ENCODE data around the gene MLANA. TPM values are rescaled to one million over a fixed set of nuclear protein-coding genes. Genes with fewer than 3 reads are reported as not detected.
A peak's percentile ranks its signal among the peaks of the same experiment; 100 is the strongest.

MLANA gene
- total and polyA plus RNA-seq, 5 experiments from 2014 or later, result 0.06 TPM; not detected in 3

DNA sequence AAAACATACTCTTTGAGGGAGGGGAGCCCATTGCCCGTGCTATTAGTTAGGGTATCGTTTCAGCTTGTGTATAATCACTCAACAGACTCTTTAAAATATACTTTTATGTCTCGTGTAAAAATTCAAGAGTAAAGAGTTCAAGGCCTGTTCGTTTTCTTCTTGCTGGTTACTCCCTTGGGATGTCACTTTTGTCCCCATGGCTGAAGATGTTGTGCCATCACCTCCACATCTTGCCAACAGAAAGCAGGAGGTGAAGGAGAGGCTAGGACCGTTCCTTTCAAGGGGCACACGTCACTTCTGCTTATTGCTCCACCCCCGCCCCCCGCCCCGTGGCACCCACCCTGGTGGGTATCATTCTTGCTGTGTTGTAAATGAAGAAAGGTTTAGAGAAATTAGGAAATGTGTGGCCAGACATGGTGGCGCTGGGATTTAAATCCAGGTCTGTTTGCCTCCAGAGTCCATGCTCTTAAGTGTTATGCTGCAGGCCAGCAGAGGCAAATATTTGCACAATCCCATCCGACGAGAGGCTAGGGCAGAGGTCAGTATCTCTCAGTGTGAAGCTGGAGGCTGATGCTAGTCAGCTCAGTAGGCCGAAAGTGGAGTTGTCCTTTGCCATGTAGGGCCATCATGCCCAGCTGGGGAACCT lies 3.0 kb downstream of the MLANA start:
- Mint-ChIP-seq H3K36me3 (peaks cover 0 to 13% (median 8%) of the 10 kb centered on the region in 3 donors), H3K27ac (peak overlapping the region in 1 of 10 donors; percentile 31), H3K4me1 (peaks cover 0 to 3% (median 0%) of the 10 kb centered on the region in 4 donors), H3K4me3 (no peak overlapping the region), H3K27me3 (no peaks in the 10 kb centered on the region), H3K9me3 (no peaks in the 10 kb centered on the region)
- POLR2A ChIA-PET, result no interaction called here
- ATAC-seq, result no peak
- DNase-seq, result no peak

DNA sequence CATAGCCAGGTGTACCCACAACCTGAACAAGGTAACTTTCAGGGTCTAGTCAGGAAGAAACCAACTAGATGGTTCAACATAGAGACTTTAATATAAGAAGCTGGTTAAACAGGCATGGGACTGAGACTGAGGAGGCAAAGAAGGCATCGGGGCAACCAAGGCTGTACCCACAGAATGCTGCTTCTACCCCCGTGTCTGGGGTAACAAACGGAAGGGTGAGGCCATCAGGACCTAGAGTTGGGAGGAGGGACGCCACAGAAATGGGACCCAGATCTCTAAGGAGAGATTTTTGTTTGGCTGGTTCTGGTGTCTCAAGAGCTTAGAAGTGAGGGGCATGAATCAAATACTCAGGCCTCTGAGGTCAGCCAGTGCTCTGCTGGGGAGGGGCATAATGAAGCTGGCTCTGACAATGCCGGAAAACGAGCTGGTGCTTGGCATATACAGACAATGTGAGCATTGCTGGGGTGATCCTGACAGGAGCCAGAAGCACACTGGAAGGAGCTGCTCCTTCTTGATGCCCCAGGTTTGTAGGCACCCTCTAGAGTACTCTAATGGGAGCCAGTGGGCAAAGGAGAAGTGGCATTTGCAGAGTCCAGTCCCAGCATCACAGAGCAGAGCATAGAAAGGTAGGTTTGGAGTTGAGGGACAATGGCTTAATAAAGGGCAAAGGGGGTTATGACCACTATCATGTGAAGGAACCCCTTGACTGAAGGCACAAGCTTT lies 3.7 kb downstream of the MLANA start:
- no peak overlapping the region for H3K4me3 Mint-ChIP-seq
- ATAC-seq (no peak), DNase-seq (no peak)
- POLR2A ChIA-PET, result no interaction called here
- peaks cover 0 to 3% (median 0%) of the 10 kb centered on the region in 4 donors for H3K4me1 Mint-ChIP-seq
- no peaks in the 10 kb centered on the region for H3K9me3 Mint-ChIP-seq
- H3K27me3 Mint-ChIP-seq, result no peaks in the 10 kb centered on the region
- H3K27ac Mint-ChIP-seq, result peak overlapping the region in 2 of 10 donors; percentile 53 to 63
- peaks cover 0 to 16% (median 10%) of the 10 kb centered on the region in 3 donors for H3K36me3 Mint-ChIP-seq

DNA sequence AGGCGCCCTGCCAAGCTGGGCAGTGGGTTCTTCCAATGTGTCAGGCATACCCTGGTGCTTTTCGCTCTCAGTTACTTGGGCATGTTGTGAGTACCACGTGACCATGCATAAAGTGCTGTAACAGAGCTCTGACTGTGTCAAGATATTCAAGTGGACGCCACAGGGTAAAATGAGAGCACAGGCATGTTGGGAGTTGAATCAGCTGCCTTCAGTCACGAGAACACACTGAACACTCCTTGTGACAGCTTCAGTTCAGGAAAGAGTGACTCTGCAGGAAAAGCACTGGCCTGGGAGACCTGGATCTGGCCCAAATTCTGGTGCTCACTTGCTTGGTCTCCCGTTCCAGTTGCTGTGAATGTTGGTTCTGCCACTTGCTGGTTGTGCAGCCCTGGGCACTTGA lies 5.1 kb downstream of the MLANA start:
- POLR2A ChIA-PET, result no interaction called here
- H3K9me3 Mint-ChIP-seq, result no peaks in the 10 kb centered on the region

DNA sequence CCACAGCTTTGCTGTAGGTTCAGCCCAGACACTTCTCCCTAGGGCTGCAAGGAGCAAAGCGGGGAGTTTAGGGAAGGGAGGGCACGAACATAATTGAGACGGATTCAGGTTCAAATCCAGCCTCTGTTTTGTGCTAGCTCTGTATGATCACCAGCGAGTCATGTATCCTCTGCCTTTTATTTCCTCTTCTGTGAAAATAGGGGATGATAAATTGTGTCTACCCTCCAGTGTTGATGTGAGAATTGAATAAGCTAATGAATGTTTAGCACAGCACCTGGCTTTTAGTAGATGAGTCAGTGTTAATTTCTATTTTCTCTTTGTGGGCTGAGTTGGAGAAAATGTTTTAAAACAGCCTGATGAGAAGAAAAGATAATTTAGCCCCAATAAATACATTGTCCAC lies 6.2 kb downstream of the MLANA start:
- Mint-ChIP-seq H3K4me1 (no peaks in the 10 kb centered on the region), H3K36me3 (peaks cover 0 to 16% (median 10%) of the 10 kb centered on the region in 3 donors), H3K27ac (peak overlapping the region in 2 of 10 donors; percentile 27 to 34), H3K9me3 (no peaks in the 10 kb centered on the region), H3K4me3 (no peak overlapping the region), H3K27me3 (no peaks in the 10 kb centered on the region)
- ATAC-seq (no peak), DNase-seq (no peak)
- POLR2A ChIA-PET, result no interaction called here

More for the DNA sequence above, 5.1 kb downstream of the MLANA start:
- Mint-ChIP-seq H3K27me3 (no peaks in the 10 kb centered on the region), H3K36me3 (peaks cover 0 to 16% (median 10%) of the 10 kb centered on the region in 3 donors), H3K4me1 (peaks cover 0 to 3% (median 0%) of the 10 kb centered on the region in 4 donors), H3K4me3 (no peak overlapping the region), H3K27ac (no peak overlapping the region)
- no peak for DNase-seq
- ATAC-seq, result no peak

DNA sequence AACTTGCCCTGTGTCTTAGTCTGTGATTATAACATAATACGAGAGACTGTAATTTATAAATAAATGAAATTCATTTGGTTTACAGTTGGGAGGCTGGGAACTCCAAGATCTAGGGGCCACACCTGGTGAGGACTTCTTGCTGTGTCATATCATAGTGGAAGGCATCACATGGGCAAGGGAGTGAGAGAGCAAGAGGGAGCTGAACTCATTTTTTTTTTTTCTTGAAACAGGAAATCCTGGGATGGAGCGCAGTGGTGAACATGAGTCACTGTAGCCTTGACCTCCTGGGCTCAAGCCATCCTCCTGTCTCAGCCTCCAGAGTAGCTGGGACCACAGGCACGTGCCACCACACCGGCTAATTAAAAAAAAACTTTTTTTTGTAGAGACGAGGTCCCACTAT lies 7.2 kb downstream of the MLANA start:
- ATAC-seq (no peak), DNase-seq (no peak)
- POLR2A ChIA-PET, result interaction anchor here (0.6 kb wide), 1 partner anchor 14 kb away, joined by 3 read pairs; no protein-coding TSS in a partner anchor
- Mint-ChIP-seq H3K4me1 (no peaks in the 10 kb centered on the region), H3K27ac (no peak overlapping the region), H3K4me3 (no peak overlapping the region), H3K36me3 (peaks cover 0 to 19% (median 10%) of the 10 kb centered on the region in 3 donors), H3K27me3 (no peaks in the 10 kb centered on the region), H3K9me3 (no peaks in the 10 kb centered on the region)

DNA sequence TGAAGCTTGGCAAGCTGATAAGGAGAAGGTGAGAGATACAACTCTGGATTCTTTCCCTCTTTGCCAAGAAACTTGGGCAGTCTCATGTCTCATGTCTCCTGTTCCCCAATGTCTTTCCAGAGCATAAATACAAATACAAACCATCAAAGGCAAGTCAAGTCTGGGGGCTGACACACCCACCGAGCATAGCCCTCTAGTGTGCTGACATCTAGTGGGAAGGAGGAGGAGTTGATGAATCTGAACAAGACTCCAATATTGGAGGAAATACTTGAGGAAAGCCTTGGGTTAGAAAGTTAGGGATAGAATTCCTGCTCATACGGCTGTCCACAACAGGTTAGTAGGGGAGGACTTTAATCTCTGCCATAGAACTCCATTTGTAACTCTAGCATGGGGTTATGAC lies 8.6 kb downstream of the MLANA start:
- POLR2A ChIA-PET, result no interaction called here
- Mint-ChIP-seq H3K4me1 (no peaks in the 10 kb centered on the region), H3K27me3 (no peaks in the 10 kb centered on the region), H3K9me3 (no peaks in the 10 kb centered on the region), H3K4me3 (no peak overlapping the region), H3K36me3 (peaks cover 0 to 32% (median 13%) of the 10 kb centered on the region in 3 donors), H3K27ac (peak overlapping the region in 1 of 10 donors; percentile 16)
- no peak for ATAC-seq
- peak in 1 of 10 donors; percentile 11 for DNase-seq

DNA sequence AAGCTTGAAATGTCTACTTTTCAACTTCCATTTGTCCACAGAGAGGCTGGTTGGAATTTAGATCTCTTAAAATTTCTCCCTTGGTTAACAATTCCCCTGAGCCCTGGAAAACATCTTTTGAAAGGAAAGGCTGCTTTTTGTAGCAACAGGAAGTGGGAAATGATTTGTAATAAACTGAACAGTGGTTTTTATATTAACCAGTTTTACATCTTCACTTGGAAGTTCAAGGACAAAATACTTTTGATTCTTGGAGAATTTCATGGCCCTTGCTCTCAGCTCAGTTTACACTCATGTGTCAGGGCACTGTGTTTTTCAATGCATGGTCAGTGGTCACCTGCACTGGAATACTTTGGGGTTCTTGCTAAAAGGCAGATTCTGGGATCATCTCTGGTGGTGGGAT lies 9.9 kb downstream of the MLANA start:
- POLR2A ChIA-PET, result no interaction called here
- Mint-ChIP-seq H3K36me3 (peaks cover 0 to 44% (median 20%) of the 10 kb centered on the region in 3 donors), H3K9me3 (no peaks in the 10 kb centered on the region), H3K27me3 (no peaks in the 10 kb centered on the region), H3K4me3 (no peak overlapping the region), H3K27ac (peak overlapping the region in 4 of 10 donors; percentile 3 to 57 (median 26)), H3K4me1 (no peaks in the 10 kb centered on the region)
- ATAC-seq (no peak), DNase-seq (no peak)

DNA sequence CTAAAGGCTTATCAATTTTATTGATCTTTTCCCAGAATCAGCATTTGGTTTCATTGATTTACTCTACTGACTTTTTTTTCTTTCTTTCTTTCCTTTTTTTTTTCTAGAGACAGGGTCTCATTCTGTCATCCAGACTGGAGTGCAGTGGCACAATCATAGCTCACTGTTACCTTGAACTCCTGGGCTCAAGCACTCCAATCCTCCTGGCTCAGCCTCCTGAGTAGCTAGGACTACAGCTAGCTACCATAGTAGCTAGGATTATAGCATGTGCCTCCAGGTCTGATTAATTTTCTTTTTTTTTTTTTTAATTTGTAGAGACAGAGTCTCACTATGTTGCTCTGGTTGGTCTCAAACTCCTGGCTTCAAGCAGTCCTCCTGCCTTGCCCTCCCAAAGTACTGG lies 11.7 kb downstream of the MLANA start:
- no peak overlapping the region for H3K4me3 Mint-ChIP-seq
- H3K27me3 Mint-ChIP-seq, result no peaks in the 10 kb centered on the region
- POLR2A ChIA-PET, result no interaction called here
- H3K4me1 Mint-ChIP-seq, result no peaks in the 10 kb centered on the region
- H3K9me3 Mint-ChIP-seq, result no peaks in the 10 kb centered on the region
- ATAC-seq (no peak), DNase-seq (no peak)
- H3K36me3 Mint-ChIP-seq, result peaks cover 0 to 49% (median 23%) of the 10 kb centered on the region in 3 donors
- peak overlapping the region in 4 of 10 donors; percentile 19 to 32 (median 28) for H3K27ac Mint-ChIP-seq

DNA sequence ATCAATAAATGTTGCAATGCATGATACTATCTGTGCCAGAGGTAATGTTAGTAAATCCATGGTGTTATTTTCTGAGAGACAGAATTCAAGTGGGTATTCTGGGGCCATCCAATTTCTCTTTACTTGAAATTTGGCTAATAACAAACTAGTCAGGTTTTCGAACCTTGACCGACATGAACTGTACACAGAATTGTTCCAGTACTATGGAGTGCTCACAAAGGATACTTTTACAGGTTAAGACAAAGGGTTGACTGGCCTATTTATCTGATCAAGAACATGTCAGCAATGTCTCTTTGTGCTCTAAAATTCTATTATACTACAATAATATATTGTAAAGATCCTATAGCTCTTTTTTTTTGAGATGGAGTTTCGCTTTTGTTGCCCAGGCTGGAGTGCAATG lies 18.2 kb downstream of the MLANA start:
- H3K27ac Mint-ChIP-seq, result no peak overlapping the region
- H3K36me3 Mint-ChIP-seq, result peaks cover 0 to 51% (median 26%) of the 10 kb centered on the region in 3 donors
- ATAC-seq (no peak), DNase-seq (no peak)
- POLR2A ChIA-PET, result no interaction called here
- no peaks in the 10 kb centered on the region for H3K9me3 Mint-ChIP-seq
- H3K4me1 Mint-ChIP-seq, result no peaks in the 10 kb centered on the region
- no peak overlapping the region for H3K4me3 Mint-ChIP-seq
- H3K27me3 Mint-ChIP-seq, result no peaks in the 10 kb centered on the region

DNA sequence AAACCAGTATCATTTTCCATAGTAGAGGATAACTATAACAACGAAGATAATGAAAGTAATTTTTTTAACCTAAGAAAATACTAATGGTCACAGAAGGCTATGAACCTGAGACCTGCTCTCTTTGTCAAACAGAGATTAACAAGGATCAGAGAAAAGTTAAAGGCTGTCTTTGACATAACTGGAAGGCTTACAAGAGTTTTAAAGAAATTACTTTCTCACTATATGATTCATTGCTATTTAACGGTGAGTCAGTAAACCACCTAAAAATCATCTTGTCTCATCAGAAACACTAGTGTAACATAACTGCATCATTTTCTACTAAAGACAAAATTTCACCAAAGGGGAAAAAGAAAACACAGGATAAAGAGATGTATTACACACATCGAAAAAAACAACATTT lies 19.3 kb downstream of the MLANA start:
- H3K4me3 Mint-ChIP-seq, result no peak overlapping the region
- POLR2A ChIA-PET, result no interaction called here
- ATAC-seq, result no peak
- no peaks in the 10 kb centered on the region for H3K4me1 Mint-ChIP-seq
- no peaks in the 10 kb centered on the region for H3K27me3 Mint-ChIP-seq
- no peaks in the 10 kb centered on the region for H3K9me3 Mint-ChIP-seq
- H3K36me3 Mint-ChIP-seq, result peaks cover 0 to 41% (median 20%) of the 10 kb centered on the region in 3 donors
- H3K27ac Mint-ChIP-seq, result no peak overlapping the region
- no peak for DNase-seq

DNA sequence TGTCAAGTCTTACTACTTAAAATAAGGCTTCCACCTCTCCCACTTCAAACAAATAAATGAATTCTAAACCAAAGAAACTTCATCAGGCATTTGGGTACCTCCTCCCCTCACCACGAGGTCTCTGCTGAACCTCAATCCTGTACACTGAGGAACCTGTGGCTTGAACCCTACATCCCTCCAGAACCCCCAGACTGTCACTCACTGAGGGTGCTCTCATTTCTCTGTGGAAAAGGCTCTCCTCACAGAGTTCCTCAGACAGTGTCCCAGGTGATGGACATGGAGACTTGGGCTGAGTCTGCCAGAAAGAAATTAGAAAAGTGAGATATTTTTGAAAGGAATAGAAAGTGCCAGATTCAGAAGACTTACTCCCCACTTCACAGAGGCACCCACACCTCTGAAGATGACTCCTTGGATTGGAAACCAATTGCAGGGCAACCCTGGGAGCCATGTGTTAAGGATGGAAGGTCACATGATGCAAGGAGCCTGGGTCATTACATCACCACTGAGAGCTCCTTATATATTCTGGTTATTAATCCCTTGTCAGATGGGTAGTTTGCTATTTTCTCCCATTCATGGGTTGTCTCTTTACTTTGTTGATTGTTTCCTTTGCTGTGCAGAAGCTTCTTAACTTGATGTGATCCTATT lies 19.8 kb downstream of the MLANA start:
- Mint-ChIP-seq H3K36me3 (peaks cover 0 to 36% (median 17%) of the 10 kb centered on the region in 3 donors), H3K4me3 (no peak overlapping the region), H3K27ac (peak overlapping the region in 1 of 10 donors; percentile 20), H3K27me3 (no peaks in the 10 kb centered on the region), H3K4me1 (peaks cover 0 to 1% (median 0%) of the 10 kb centered on the region in 4 donors), H3K9me3 (no peaks in the 10 kb centered on the region)
- ATAC-seq, result no peak
- POLR2A ChIA-PET, result no interaction called here
- no peak for DNase-seq

DNA sequence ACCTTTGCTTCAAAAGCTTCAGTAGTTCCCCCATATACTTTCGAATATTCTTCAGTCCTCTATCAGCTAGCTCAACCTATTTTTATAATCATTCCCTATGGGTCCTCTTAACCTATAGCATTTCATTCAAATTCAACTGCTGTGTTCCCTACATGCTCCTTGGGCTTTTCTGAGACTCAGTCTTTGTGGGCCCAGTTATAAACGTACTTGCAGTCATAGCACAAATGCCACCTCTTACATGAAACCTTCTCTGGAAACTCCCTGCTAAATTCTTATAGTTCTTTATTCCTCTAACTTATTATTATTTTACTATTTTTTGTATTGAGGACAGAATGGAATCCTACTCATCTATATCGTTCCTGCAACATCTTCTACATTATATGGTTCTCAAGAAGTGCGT lies 24.7 kb downstream of the MLANA start:
- Mint-ChIP-seq H3K9me3 (no peaks in the 10 kb centered on the region), H3K36me3 (peaks cover 0 to 19% (median 17%) of the 10 kb centered on the region in 3 donors), H3K27me3 (no peaks in the 10 kb centered on the region), H3K4me3 (no peak overlapping the region), H3K4me1 (peaks cover 0 to 7% (median 0%) of the 10 kb centered on the region in 4 donors), H3K27ac (no peak overlapping the region)
- POLR2A ChIA-PET, result interaction anchor here (0.7 kb wide), 1 partner anchor 1093 kb away, joined by 3 read pairs; no protein-coding TSS in a partner anchor
- DNase-seq, result no peak
- no peak for ATAC-seq

DNA sequence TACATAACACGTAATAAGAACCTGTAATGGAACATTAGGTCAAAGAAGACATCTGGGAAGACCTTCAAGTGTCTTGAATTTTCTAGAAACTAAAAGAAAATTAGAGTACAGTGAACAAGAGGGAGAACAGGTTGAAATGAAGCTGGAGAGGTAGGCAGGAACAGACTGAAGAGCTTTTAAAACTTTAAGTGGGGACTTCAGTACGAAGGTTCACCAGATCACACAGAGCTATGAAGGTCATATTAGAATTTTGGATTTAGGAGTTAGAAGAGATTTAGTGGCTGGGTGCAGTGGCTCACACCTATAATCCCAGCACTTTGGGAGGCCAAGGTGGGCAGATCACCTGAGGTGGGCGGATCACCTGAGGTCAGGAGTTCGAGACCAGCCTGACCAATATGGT lies 26.6 kb downstream of the MLANA start:
- Mint-ChIP-seq H3K9me3 (no peaks in the 10 kb centered on the region), H3K27ac (peak overlapping the region in 1 of 10 donors; percentile 43), H3K27me3 (no peaks in the 10 kb centered on the region), H3K4me3 (no peak overlapping the region), H3K4me1 (peaks cover 0 to 12% (median 4%) of the 10 kb centered on the region in 4 donors), H3K36me3 (peaks cover 8 to 33% (median 29%) of the 10 kb centered on the region in 3 donors)
- DNase-seq (no peak), ATAC-seq (no peak)
- POLR2A ChIA-PET, result no interaction called here

Data from naive thymus-derived CD8-positive, alpha-beta T cell (primary cell).